ENCODE measurements around the gene KLHL11. TPM values are rescaled to one million over a fixed set of nuclear protein-coding genes. Genes with fewer than 3 reads are reported as not detected.
"Not testable (repeated sequence)": the region's sequence is repeated elsewhere in the genome, so short reads cannot be mapped to it uniquely, and the experiment has no call there.

The KLHL11 gene
- total RNA-seq, 1 experiment from 2014 or later: 16.8 TPM

DNA sequence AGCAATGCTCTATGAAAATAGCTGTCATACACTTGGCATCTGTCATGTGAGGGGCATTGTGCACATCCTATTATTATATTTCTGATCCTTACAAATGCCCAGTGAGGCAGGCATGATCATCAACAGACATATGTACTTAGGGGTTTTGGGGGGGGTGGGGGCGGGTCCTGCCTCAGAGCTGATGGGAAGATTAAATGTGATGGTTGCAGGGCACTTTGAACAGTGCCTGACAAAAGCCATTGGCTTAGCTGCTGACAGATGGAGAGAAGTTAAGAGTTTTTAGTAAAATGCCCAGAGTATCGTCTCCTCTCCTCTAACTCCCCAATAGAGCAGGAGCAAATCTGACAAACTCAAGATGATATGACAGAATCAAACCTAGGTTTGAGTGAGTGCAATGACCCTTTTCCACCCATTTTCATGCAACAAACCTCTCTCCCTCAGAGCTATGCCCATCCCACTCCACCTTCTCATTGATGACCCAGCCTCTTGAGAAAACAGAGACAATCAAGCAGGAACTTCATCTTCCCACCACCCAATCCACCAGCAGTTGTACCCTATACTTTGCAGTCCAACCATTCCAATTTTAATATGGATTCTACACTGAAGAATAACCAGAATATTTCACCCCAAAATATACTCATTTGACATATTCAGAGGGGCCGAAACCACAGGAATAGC is 4.8 kb downstream of the KLHL11 start:
- Histone ChIP-seq H2BK120ac (ENCODE audit: low read depth, low read length, poor library complexity, severe bottlenecking) (no peak overlapping the region), H3K4ac (ENCODE audit: low read depth, low read length) (no peak overlapping the region), H3K23me2 (ENCODE audit: insufficient read length, low read depth, low read length, poor library complexity, severe bottlenecking) (peaks cover 16% of the 10 kb centered on the region), H2AFZ (ENCODE audit: low read length) (no peak overlapping the region), H2BK15ac (ENCODE audit: low read depth, low read length) (no peak overlapping the region), H4K20me1 (ENCODE audit: control insufficient read depth, insufficient read depth, insufficient read length) (no peaks in the 10 kb centered on the region), H3K23ac (ENCODE audit: insufficient read length, low read depth, low read length) (no peak overlapping the region), H2AK5ac (ENCODE audit: insufficient read length, low read length) (no peak overlapping the region), H3T11ph (ENCODE audit: low read length) (no peak overlapping the region), H4K8ac (replicated peaks; ENCODE audit: insufficient read length, low read depth, low read length) (no peak overlapping the region), H3K4me1 (ENCODE audit: insufficient read depth, low read length) (peaks cover 5% of the 10 kb centered on the region; the same call in 1 of the 2 replicates), H3K27ac (ENCODE audit: insufficient read length, low read depth, low read length) (no peak overlapping the region), H3K79me1 (ENCODE audit: insufficient read depth, low read depth, low read length, poor library complexity, severe bottlenecking) (peaks cover 2% of the 10 kb centered on the region), H3K4me2 (ENCODE audit: insufficient read depth, insufficient read length, low read length) (peak overlapping the region; percentile 8), H3K14ac (ENCODE audit: insufficient read depth, low read length) (no peak overlapping the region), H3K9ac (ENCODE audit: extremely low read depth, insufficient read length, low read length) (no peak overlapping the region), H3K27me3 (ENCODE audit: insufficient read depth, low read length) (no peaks in the 10 kb centered on the region), H4K5ac (ENCODE audit: insufficient read length, low read depth, low read length) (no peak overlapping the region), H2BK12ac (ENCODE audit: insufficient read length, low read depth, low read length) (no peak overlapping the region), H3K9me3 (ENCODE audit: control insufficient read depth, low read depth, low read length) (no peaks in the 10 kb centered on the region), H3K18ac (ENCODE audit: insufficient read length, low read depth, low read length) (no peak overlapping the region), H3K79me2 (ENCODE audit: insufficient read depth, low read length) (peaks cover 15% of the 10 kb centered on the region; the same call in 1 of the 2 replicates), H2BK20ac (ENCODE audit: low read depth, low read length, poor library complexity, severe bottlenecking) (no peak overlapping the region), H3K56ac (ENCODE audit: insufficient read length, low read depth, low read length) (no peak overlapping the region), H2BK5ac (ENCODE audit: insufficient read length, low read length) (no peak overlapping the region), H4K91ac (ENCODE audit: insufficient read length, low read depth, low read length) (no peak overlapping the region)
- no CpG with 5 or more reads among the region's 3 CpGs for whole genome bisulfite sequencing (ENCODE audit: extremely low coverage, insufficient read length, low lambda C conversion rate)
- Mint-ChIP-seq H3K27me3 (ENCODE audit: low read depth) (no peaks in the 10 kb centered on the region), H3K4me1 (peaks cover 23 to 31% of the 10 kb centered on the region in 2 experiments), H3K9me3 (no peaks in the 10 kb centered on the region), H3K27ac (peak overlapping the region in 2 of 3 experiments; percentile 3 to 84; a peak in 3 of 7 replicates), H3K36me3 (ENCODE audit: insufficient read depth in 1 of 3, low read depth in 3 of 3) (peaks cover 0 to 7% (median 2%) of the 10 kb centered on the region in 3 experiments; a peak in 3 of 7 replicates), H3K4me3 (peak overlapping the region in 1 of 2 experiments; percentile 20; a peak in 3 of 5 replicates)
- DNase-seq: no peak
- TF ChIP-seq, protein P1, sequence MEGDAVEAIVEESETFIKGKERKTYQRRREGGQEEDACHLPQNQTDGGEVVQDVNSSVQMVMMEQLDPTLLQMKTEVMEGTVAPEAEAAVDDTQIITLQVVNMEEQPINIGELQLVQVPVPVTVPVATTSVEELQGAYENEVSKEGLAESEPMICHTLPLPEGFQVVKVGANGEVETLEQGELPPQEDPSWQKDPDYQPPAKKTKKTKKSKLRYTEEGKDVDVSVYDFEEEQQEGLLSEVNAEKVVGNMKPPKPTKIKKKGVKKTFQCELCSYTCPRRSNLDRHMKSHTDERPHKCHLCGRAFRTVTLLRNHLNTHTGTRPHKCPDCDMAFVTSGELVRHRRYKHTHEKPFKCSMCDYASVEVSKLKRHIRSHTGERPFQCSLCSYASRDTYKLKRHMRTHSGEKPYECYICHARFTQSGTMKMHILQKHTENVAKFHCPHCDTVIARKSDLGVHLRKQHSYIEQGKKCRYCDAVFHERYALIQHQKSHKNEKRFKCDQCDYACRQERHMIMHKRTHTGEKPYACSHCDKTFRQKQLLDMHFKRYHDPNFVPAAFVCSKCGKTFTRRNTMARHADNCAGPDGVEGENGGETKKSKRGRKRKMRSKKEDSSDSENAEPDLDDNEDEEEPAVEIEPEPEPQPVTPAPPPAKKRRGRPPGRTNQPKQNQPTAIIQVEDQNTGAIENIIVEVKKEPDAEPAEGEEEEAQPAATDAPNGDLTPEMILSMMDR (conservative IDR thresholded peaks at IDR 0.05): no peak

DNA sequence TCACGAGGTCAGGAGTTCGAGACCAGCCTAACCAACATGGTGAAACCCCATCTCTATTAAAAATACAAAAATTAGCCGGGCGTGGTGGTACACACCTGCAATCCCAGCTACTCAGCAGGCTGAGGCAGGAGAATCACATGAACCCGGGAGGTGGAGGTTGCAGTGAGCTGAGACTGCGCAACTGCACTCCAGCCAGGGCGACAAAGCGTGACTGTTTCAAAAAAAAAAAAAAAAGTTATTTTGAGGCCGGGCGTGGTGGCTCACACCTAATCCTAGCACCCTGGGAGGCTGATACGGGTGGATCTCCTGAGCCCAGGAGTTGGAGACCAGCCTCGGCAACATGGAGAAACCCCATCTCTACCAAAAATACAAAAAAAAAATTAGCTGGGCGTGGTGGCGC is 13.8 kb downstream of the KLHL11 start:
- H3K4me3 Mint-ChIP-seq; H3K9me3 ChIP-seq (ENCODE audit: control insufficient read depth, low read depth, low read length); H3K4me2 ChIP-seq (ENCODE audit: insufficient read depth, insufficient read length, low read length); H2BK120ac ChIP-seq (ENCODE audit: low read depth, low read length, poor library complexity, severe bottlenecking); H3K18ac ChIP-seq (ENCODE audit: insufficient read length, low read depth, low read length); H3K56ac ChIP-seq (ENCODE audit: insufficient read length, low read depth, low read length); H3K23ac ChIP-seq (ENCODE audit: insufficient read length, low read depth, low read length); H4K91ac ChIP-seq (ENCODE audit: insufficient read length, low read depth, low read length); H3K27ac Mint-ChIP-seq; H3K14ac ChIP-seq (ENCODE audit: insufficient read depth, low read length); H4K20me1 ChIP-seq (ENCODE audit: control insufficient read depth, insufficient read depth, insufficient read length); H3K9ac ChIP-seq (ENCODE audit: extremely low read depth, insufficient read length, low read length); H3K27me3 ChIP-seq (ENCODE audit: insufficient read depth, low read length); H3K79me2 ChIP-seq (ENCODE audit: insufficient read depth, low read length); H3K9me3 Mint-ChIP-seq; H3K4me1 ChIP-seq (ENCODE audit: insufficient read depth, low read length); DNase-seq; H4K8ac ChIP-seq (replicated peaks; ENCODE audit: insufficient read length, low read depth, low read length); H2AFZ ChIP-seq (ENCODE audit: low read length); H2AK5ac ChIP-seq (ENCODE audit: insufficient read length, low read length); H3K23me2 ChIP-seq (ENCODE audit: insufficient read length, low read depth, low read length, poor library complexity, severe bottlenecking); H3K4ac ChIP-seq (ENCODE audit: low read depth, low read length); H3K4me1 Mint-ChIP-seq; H3K79me1 ChIP-seq (ENCODE audit: insufficient read depth, low read depth, low read length, poor library complexity, severe bottlenecking); H2BK5ac ChIP-seq (ENCODE audit: insufficient read length, low read length); H2BK20ac ChIP-seq (ENCODE audit: low read depth, low read length, poor library complexity, severe bottlenecking); H3K27me3 Mint-ChIP-seq (ENCODE audit: low read depth); H2BK15ac ChIP-seq (ENCODE audit: low read depth, low read length); H2BK12ac ChIP-seq (ENCODE audit: insufficient read length, low read depth, low read length); H3T11ph ChIP-seq (ENCODE audit: low read length); H3K27ac ChIP-seq (ENCODE audit: insufficient read length, low read depth, low read length); H4K5ac ChIP-seq (ENCODE audit: insufficient read length, low read depth, low read length): not testable (repeated sequence)
- H3K36me3 Mint-ChIP-seq (ENCODE audit: insufficient read depth in 1 of 3, low read depth in 3 of 3): peaks cover 5 to 30% (median 26%) of the 10 kb centered on the region in 3 experiments; a peak in 5 of 7 replicates
- no CpG with 5 or more reads among the region's 14 CpGs for WGBS (ENCODE audit: extremely low coverage, insufficient read length, low lambda C conversion rate)
